ENCODE results near the gene OARD1.

Gene OARD1

DNA sequence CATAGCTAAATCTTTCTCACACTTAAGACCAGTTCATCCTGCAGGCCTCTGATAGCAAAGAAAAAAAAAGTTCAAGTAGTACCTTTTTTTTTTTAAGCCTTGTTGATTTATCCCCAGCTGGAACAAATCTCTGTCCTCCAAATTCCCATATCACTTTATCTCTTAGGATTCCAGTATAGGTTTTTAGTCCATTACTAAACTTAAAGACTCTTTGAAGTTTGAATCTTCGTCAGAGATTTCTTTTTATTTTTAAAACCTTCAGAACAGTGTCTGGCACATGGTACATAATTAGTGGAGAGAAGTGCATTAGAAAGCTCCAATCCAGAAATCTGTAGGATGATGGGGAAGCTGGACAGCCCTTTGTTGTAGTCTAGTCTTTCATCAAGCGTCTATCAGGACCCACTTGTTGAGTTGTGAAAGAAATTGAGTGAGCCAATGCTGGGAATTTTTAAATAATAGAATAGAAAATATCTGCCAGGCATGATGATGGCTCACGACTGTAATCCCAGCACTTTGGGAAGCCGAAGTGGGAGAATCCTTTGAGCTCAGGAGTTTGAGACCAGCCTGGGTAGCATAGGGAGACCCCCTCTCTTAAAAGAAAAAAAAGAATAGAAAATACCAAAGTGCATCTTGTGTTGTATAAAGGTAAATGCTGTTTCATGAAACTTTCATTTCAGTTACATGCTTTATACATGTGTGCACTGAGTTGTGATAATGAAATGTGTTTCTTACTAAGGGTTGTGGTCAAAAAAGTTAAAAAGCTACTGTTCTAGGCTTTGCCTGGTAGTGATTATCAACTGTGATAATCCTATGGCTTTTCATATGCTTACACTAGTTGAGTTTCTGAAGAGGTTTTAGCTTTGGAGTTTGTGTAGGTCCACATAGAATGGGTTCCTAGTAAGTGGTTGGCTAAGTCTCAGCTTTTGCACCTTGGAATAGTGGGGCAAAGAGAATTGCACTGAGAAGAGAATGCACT is 3.8 kb upstream of the OARD1 start:
- H3K4me3 ChIP-seq (ENCODE audit: low read length): no peak overlapping the region

DNA sequence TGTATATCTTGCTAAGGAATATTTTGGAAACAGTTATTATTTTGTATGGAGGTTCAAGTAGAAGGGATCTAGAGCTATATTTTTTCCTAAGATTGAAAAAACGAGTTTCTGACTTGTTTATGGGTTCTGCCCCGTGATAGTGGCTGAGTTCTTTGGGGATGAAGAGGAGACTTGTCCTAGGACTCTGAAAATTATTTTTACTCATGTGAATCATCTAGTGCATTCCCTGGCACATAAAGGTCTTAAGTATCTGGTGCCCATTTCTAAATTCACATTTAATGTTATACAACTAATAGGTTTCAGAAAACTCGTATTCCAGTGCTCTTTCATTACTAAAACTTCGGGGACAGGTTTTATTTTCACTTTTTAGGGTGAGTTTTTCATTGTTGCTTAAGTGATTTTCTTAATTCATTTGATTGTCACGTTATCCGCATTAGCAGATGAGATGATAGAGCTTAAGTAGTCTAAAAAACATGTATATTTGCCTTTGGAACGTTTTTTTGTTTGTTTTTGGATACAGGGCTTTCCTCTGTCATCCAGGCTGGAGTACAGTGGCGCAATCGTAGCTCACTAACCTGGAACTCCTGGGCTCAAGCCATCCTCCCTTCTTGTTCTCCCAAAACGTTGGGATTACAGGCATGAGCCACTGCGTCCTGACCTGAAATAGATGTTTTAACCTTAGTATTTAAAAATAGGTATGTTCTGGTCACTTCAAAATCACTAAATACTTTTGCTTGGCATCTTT is 2.7 kb upstream of the OARD1 start:
- no peak for DNase-seq (ENCODE audit: low read depth, low spot score)
- H3K4me3 ChIP-seq (ENCODE audit: low read length): peak overlapping the region; percentile 88

More for the DNA sequence above, 3.8 kb upstream of the OARD1 start:
- DNase-seq (ENCODE audit: low read depth, low spot score): no peak

DNA sequence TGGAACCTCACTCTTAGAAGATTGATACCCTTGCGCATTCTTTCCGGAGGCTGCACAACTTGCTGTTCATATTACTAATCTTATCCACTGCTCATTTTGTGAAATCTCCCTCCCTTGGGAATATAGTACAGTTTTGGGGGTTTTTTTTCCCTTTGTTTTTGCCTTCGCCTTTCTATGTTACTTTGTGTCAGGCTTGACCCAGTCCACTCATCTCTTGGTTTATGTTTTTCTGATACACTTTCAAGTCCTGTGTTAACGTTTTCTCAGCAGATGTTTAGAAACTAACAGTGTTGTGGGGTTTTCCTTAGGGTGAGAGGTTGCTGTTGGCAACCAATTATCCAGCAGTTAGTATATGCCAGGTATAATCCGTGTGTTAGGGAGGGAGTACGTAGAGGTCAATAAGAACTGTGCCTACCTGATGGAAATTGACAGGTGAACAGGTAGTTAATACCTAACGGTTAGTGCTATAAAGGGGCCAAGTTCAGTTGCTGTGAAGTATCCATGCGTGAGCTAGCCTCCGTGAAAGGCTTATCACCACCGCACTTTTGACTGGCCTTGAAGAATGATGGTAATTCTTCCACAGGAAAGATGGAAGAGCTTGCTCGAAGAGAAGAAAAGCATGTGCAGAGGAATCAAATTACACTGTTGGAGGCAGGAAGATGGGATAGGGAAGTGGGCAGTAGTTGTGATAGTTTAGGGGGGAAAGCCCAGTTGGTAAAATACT is 2.0 kb upstream of the OARD1 start:
- DNase-seq (ENCODE audit: low read depth, low spot score): no peak
- H3K4me3 ChIP-seq (ENCODE audit: low read length): peak overlapping the region; percentile 88

DNA sequence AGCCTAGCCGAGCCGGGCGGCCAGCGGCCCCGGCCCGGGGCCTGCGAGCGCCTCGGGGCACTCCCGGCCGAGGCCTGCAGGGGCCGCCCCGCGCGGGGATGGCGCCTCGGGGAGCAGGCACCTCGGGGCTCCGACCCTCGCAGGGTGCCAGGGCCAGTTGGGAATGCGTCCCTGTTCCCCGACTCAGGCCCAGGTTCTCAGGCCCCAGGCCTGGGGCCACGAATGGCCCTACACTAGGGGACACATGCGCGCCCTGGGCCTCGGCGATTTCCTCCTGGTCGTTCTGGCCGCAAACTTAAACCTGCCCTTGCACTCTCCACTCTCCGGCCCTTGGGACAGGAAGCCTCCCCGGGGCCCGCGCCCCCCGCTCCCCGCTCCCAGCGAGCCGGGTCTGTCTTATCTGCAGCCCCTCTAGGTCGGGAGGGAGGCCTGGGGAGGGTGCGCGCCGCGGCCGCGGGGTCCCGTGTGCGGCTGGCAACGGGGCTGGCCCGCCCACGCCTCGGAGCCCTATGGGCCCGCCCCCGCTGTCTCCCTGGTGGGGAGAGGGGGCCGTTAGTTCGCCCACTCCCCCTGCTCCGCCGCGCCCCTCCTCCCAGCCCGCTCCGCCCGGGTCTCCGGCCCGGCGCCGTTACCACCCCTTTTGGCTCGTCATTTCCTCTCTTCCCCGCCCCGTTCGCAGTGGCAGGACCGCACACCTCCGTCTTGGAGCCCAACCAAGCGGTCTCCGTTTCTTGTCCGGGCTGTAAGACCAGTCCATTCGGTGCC is 1.2 kb upstream of the OARD1 start:
- peak overlapping the region; percentile 88 for H3K4me3 ChIP-seq (ENCODE audit: low read length)
- peak; percentile 69 for DNase-seq (ENCODE audit: low read depth, low spot score)

DNA sequence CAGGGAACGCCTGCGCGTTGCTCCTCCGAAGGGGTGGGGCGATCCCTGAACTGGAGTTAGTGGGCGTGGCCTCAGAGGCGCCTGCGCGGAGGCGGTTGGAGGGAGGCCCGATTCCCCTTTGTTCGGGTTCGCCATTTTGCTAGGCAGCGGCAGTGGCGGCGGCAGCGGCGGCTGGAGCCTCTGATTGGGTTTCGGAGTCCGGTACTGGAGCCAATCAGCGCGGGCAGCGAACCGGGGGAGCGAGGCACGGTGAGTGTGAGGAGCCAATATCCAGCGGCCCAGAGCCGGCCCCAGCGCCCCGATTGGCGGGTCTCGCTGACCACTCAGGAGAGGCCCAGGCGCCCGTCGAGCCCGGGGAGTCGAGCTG is 663 bp upstream of the OARD1 start, which contains the start of gene NFYA:
Gene NFYA, plus strand, starts transcription at position 139 of the 367 bp plus-strand sequence. CDS start 6,116 bp downstream, outside the sequence.
- H3K4me3 ChIP-seq (ENCODE audit: low read length): peak within 1 kb of the TSS; percentile 88
- peak; percentile 98 for DNase-seq (ENCODE audit: low read depth, low spot score)

DNA sequence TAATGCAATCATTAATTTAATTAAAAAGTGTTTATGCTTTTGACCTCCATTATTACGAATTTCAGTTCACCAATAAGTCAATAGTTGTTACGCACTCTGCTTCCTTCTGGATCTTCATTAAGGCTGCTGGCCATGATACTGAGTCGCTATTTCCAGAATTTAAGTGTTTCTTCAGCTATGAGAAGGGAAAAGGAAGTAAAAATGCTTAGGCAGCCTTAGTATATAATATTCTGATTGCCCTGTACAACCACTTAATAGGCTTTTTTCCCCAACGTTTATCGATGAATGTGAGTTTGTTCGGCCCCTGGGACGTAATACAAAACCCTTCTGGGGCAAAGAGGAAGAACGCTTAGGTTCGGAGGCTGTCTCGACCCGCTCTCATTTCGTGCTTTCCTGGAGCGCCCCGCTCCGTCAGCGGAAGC is 644 bp downstream of the OARD1 start:
- H3K4me3 ChIP-seq (ENCODE audit: low read length): peak overlapping the region; percentile 88
- DNase-seq (ENCODE audit: low read depth, low spot score): no peak

DNA sequence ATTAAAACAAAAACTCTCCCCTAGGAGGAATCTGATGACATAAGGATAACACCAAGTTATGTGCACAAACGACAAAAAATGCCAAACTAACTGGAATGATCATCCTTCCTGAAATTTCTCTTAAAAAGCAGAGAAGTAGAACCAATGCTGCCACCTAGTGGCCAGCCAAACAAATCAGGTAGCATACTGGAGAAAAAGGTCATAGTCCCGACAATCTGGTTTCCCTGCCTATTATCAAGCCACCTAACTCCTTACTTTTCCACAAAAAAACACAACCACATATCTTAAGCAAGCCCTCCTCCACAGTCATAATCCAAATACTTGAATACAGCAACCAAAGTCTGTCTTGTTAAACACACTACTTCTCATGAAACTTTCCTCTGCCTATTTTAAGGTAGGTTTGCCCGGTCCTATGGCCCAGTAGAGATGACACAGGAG is 5.3 kb downstream of the OARD1 start:
- DNase-seq (ENCODE audit: low read depth, low spot score): peak; percentile 77
- H3K4me3 ChIP-seq (ENCODE audit: low read length): no peak overlapping the region

DNA sequence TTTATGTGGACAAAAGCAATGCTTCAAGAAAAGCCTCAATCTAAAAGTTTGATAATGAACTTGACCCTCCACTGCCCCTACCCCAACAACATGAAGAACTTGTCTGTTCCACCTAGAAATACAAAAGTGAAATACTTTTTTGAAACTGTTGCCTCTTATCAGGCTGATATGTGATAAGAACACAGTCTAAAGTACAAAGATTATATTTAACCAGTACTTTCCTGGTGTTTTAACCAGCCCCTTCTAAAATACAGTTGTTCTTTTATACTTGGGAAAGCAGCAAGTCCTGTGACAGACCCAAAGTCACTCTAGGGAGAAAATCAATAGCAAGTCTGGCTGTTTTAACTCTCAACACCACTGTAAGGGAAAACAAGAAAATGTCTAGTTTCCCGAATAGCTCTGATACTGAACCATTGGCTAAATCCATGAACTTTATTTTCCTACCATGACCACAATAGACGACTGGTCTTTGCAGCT is 6.6 kb downstream of the OARD1 start:
- DNase-seq (ENCODE audit: low read depth, low spot score): no peak
- no peak overlapping the region for H3K4me3 ChIP-seq (ENCODE audit: low read length)

DNA sequence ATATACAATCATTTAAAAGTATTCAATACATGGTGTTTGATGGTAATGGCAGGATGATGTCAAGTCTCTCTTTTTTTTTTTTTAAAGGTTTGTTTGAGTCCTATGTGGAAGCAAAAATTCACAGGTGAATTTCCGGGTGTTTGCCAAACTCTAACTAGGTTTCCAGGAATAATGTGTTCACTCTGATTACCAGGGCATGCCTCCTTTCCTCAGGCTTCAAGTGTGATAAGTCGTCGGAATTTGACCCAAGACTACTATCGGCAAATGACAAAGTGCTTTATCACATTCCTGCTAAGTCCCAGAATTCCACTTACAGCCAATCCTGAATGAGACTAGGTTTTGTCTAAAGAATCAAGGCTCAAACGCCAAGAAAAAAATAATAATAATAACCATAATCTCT is 7.3 kb downstream of the OARD1 start:
- DNase-seq (ENCODE audit: low read depth, low spot score): no peak
- no peak overlapping the region for H3K4me3 ChIP-seq (ENCODE audit: low read length)

DNA sequence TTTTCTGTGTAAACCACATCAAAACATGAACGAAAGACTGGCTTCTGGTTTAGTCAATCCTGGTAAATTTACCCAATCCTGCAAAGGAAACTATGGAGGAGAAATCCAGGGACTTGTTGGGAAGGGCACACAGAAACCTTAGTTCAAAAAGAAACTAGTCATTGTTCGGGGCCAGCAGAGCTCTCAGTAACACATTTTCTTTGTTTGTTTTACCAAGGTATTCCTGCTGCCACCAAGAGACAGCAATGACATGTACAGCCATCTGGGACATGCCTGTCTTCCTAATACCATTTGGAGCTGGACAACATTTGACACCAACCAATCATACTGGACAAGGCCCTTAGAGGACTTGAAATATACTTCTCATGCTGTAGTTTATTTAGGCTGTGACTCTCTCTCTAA is 8.3 kb downstream of the OARD1 start:
- no peak for DNase-seq (ENCODE audit: low read depth, low spot score)
- H3K4me3 ChIP-seq (ENCODE audit: low read length): no peak overlapping the region

DNA sequence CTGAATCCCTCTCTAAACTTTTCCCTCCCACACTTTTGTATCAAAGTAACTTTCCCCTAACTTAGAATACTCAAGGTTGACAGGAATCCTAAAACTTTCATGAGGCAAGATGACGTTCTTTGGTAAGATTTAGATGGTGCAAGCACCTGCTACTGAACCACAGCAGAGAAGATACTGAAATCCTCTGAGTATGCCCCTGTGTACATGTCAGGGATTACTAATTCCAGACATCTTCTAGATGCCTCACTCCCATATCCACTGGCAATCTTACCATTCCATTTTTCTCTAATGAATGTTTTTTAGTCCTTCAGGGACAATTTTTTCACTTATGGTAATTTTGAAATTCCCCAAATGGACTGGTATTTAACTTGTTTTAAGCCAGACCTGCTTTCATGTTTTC is 10.1 kb downstream of the OARD1 start:
- no peak overlapping the region for H3K4me3 ChIP-seq (ENCODE audit: low read length)

DNA sequence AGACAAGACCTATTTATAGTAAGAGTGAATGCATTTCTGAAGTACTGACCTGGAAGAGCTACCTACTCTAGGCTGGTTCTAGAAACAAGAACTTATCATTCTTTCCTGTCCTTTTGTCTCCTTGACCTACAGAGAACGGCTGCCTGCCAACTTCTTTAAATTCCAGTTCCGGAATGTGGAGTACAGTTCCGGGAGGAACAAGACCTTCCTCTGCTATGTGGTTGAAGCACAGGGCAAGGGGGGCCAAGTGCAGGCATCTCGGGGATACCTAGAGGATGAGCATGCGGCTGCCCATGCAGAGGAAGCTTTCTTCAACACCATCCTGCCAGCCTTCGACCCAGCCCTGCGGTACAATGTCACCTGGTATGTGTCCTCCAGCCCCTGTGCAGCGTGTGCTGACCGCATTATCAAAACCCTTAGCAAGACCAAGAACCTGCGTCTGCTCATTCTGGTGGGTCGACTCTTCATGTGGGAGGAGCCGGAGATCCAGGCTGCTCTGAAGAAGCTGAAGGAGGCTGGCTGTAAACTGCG is 10.9 kb downstream of the OARD1 start:
- H3K4me3 ChIP-seq (ENCODE audit: low read length): no peak overlapping the region
- no peak for DNase-seq (ENCODE audit: low read depth, low spot score)

More for the DNA sequence above, 10.1 kb downstream of the OARD1 start:
- no peak for DNase-seq (ENCODE audit: low read depth, low spot score)

DNA sequence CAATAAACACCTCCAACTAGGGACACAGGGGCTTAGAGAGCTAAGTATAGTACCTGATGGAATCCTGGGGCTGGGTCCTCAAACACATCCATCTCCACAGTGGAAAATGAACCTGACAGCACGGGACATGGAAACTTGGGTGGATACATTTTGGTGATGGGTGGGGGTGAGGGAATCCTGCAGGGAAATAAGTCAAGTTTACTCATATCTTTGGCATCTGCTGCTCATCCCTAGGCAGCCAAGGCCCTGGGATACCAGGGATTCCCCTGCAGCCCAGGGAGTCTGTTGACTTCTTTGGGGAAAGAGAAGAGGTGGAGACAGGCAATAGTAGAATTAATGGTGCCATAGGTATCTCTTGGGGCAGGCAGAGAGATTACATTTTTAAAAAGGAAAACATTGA is 12.6 kb downstream of the OARD1 start:
- no peak overlapping the region for H3K4me3 ChIP-seq (ENCODE audit: low read length)
- DNase-seq (ENCODE audit: low read depth, low spot score): no peak

DNA sequence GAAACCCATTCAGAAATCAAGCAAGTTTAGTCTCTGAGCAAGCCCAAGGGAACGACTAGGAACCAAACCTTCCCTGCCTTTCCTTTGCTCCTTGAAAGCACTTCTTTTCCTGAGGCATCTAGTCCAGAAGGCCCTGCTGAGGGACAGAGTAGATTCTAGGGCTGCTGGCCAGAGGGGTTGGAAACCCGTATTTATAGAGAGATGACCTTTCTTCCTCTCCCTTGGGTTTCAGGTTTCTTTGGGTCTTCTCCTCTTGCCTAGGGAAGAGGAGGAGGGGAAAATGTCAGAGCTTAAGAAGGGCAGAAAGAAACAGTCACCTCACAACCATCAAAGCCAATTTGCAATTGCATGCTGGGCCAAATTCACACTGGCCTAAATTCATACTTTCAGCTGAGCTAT is 13.4 kb downstream of the OARD1 start:
- no peak for DNase-seq (ENCODE audit: low read depth, low spot score)

DNA sequence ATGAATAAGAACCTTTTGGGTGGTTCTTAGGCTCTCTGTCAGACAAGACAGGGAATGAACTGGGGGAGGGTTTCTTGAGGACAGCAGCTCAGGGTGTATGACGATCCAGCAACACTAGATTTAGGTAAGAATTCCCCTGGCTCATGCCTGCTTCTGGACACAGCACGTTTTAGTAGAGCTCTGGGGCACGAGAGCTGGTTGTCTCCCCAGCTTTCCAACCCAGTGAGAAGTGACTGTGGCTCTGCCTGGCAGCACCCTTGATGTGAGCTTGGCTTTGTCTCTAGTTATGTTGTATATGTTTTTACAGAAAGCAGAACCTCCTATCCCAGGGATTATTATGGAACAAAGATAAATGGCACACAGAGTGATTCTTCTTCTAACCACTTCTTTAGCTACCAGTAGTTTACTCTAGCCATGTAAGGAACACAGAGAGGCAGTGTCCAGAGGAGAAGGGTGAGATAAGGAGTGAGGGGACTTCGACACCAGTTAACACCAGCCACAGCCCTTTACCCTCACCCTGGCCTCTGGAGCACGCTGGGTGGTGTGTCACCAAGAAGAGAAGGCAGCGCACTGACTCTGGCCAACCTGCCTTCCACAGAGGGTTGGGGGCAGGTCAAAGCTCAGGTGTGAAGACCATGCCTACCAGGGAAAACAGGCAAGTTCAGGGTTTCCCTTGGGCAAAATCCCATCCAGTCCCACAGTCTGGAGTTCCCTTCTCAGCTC is 15.2 kb downstream of the OARD1 start:
- DNase-seq (ENCODE audit: low read depth, low spot score): no peak
- H3K4me3 ChIP-seq (ENCODE audit: low read length): no peak overlapping the region

More for the DNA sequence above, 13.4 kb downstream of the OARD1 start:
- no peak overlapping the region for H3K4me3 ChIP-seq (ENCODE audit: low read length)

DNA sequence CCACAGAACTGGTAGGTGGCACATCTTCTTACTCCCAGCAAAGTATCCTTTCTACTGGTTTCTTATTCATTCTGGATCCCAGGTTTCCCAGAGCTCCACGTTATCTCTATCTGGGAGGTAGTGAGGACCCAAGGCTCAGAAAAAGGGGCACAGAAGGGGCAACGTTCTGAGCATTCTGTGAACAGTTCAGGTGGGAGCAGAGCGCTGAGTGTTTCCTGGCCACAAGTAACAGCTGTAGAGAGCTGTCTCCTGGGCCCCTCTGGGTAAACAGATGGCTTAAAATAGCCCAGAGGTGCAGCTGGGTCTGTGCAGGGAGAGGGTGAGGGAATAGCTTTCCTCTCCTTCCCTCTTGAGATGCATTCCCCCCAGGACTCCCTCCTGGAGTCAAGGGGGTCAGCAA is 17.0 kb downstream of the OARD1 start:
- no peak overlapping the region for H3K4me3 ChIP-seq (ENCODE audit: low read length)

DNA sequence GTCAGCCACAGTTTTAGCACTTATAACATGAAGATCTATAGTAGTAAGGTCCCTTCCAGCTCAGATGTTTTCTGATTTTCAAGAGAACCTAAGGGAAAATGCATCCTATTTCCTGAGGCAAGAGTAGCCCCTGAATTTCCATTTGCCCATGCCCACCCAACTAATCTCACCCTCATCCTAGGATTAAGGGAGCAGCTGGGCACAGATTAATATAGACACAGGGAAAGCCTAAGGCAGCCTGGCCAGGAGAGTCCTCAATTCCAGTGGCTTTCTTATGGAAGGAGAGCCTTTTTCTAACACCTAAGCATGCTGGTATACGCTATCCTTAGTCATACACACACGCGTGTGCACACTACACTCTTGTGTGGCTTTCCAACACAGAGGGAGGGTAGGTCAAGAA is 17.6 kb downstream of the OARD1 start:
- H3K4me3 ChIP-seq (ENCODE audit: low read length): no peak overlapping the region
- DNase-seq (ENCODE audit: low read depth, low spot score): no peak

More for the DNA sequence above, 17.0 kb downstream of the OARD1 start:
- DNase-seq (ENCODE audit: low read depth, low spot score): no peak

DNA sequence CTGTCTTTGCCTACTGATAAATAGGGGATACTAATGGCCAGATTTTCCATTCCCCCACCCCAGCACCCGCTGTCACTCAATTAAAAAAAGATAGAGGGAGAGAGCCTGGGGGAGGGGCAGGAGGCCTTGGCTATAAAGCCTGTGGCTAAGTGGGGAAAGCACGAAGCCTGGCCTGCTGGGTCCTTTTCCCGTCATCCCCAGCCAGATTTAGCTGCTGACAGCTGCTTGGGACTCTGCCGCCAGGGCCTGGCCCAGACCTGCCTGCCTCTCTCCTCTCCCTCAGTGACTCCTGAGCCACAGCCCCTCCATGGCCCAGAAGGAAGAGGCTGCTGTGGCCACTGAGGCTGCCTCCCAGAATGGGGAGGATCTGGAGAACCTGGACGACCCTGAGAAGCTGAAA is 19.1 kb downstream of the OARD1 start, which contains the start of gene APOBEC2:
Gene APOBEC2, plus strand, starts transcription at position 162 of the 400 bp plus-strand sequence. Its CDS starts 146 bp downstream, at position 308.
- DNase-seq (ENCODE audit: low read depth, low spot score): no peak
- no peak within 1 kb of the TSS for H3K4me3 ChIP-seq (ENCODE audit: low read length)
